ENCODE data around the gene ZNF578.
"Not testable (repeated sequence)": the region's sequence is repeated elsewhere in the genome, so short reads cannot be mapped to it uniquely, and the experiment has no call there.

ZNF578 gene

DNA sequence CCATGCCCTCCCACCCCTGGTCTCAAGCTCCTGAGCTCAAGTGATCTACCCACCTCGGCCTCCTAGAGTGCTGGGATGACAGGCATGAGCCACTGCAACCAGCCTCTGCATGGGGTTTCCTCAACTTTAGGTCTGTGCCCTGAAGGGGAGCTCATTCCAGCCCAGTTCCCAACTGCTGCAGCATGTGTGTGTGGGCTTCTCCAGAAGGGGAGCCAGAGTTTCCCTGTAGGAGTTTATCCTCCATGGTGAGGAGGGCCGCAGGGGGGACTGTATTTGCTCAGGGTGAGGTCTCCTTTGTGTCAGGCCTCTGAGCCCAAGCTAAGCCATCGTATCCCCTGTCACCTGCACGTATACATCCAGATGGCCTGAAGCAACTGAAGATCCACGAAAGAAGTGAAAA lies 62.8 kb downstream of the ZNF578 start:
- DNase-seq (ENCODE audit: low read depth) = no peak

DNA sequence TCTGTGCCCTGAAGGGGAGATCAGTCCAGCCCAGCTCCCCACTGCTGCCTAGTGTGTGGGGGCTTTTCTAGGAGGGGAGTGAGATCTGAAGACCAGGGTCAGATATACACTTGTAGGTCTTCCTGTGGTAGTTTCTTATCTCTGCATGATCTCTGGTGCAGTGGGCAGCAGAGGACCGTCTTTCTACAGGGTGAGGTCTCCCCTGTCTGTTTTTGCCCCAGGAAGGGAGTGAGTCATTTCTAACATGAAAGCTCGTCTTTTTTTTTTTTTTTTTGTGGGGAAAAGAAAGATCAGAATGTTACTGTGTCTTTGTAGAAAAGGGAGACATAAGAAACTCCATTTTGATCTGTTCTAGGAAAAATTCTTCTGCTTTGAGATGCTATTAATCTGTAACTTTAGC lies 65.3 kb downstream of the ZNF578 start:
- DNase-seq (ENCODE audit: low read depth) = no peak

DNA sequence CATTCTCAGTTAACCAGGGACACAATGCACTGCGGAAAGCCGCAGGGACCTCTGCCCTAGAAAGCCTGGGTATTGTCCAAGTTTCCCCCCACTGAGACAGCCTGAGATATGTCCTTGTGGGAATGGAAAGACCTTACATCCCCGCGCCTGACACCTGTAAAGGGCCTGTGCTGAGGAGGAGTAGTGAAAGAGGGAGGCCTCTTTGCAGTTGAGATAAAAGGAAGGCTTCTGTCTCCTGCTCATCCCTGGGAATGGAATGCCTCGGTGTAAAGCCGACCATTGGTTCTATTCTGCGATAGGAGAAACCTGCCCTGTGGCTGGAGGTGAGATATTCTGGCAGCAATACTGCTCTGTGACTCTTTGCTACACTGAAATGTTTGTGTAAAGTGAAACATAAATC lies 65.8 kb downstream of the ZNF578 start:
- not testable (repeated sequence) for DNase-seq (ENCODE audit: low read depth)

DNA sequence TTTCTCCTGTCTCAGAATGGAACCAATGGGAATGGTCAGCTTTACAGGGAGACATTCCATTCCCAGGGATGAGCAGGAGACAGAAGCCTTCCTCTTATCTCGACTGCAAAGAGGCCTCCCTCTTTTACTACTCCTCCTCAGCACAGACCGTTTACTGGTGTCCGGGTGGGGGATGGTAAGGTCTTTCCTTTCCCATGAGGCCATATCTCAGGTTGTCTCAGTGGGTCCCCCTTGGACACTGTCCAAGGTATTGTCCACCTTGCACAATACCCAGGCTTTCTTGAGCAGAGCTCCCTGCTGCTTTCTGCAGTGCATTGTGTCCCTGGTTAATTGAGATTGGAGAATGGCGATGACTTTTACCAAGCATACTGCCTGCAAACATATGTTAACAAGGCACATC lies 66.7 kb downstream of the ZNF578 start:
- DNase-seq (ENCODE audit: low read depth) = no peak

DNA sequence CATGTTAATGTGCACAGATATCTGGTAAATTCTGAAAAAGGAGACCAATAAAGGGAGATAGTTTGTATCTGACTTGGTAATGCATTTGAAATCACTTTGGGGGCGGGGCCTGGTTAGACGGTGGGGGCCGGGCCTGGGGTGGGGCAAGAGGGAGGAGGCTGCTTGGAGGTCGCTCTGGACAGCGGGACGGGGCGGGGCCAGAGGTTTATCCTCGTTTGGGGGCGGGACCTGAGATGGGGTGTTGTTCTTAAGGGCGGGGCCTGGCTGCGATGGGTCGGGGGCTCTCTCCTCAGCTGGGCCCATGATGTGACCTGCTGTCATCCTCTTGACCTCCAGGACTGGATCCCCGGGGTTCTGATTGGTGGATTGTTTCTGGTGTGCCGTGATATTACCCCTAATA lies 69.2 kb downstream of the ZNF578 start:
- no peak for DNase-seq (ENCODE audit: low read depth)

DNA sequence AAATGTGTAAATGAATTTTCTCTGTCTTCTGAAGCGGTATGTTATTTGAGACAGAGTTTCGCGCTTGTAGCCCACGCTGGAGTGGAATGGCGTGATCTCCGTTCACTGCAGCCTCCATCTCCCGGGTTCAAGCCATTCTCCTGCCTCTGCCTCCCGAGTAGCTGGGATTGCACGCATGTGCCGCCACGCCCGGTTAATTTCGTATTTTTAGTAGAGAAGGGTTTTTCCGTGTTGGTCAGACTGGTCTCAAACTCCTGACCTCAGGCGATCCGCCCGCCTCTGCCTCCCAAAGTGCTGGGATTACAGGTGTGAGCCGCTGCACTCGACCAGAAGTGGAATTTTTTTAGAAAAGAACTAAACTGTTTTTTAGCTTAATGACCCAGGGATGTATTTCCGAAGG lies 70.7 kb downstream of the ZNF578 start:
- DNase-seq (ENCODE audit: low read depth) = no peak

DNA sequence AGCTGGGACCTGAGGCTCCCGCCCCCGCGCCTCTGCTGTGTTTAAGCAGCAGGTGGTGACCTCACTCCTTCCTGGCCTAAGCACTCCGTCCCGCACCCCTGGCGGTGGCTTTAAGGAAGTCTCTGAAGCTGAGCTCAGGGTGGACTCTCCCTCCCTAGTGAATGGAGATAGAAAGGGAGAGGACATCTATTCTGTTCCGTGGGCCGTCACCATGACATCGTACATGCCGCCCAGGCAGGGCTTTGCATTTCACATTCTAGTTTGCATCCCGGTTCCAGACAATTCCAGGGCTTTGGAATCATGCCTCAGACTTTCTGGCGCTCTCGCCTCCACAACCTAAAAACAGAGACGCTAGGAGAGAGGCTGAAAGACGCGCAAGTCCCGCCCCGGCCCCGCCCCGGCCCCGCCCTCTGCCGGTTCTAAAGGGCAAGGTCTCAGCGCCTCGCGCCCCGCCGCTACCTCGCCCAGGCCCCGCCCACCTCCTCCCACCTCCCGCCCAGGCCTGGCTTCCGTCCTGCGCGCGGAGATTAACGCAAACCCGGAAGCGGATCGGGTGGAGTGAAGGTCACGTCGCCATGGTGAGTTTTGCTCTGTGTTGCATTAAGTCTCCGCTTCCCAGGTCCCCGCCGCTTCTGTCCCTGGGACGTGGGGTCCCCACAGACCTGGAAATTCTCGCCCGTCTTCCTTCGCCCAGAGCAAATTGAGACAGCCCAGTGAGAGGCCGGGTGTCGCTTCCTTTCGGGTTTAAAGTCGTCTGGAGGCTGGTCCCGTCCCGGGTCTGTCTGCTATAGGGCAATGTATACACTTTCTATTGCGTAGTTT lies 74.0 kb downstream of the ZNF578 start, which contains the start of gene ZNF808:
Gene ZNF808 (plus strand): TSS at position 535 of the 822 bp plus-strand sequence. CDS start 15,617 bp downstream, outside the sequence.
- peak; percentile 98 for DNase-seq (ENCODE audit: low read depth)

DNA sequence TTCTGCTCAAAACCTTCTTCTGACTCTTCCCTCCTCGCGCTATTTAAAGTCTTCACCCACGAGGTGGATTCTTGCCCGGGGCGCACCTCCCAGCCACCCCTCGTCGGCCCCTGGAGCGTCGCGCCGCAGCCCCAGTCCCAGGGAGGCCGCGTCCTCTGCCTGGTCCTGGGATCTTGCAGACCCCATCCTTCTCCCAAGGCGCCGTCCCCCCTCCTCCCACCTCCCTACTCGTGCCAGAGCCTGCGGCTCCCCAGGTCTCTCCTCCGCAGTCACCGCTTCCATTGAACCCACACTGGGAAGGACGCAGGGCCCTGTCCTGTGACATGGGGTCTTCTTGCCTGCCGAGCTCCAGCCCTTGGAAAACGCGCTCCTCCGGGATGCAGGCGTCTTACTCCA lies 74.6 kb downstream of the ZNF578 start:
- no peak for DNase-seq (ENCODE audit: low read depth)

DNA sequence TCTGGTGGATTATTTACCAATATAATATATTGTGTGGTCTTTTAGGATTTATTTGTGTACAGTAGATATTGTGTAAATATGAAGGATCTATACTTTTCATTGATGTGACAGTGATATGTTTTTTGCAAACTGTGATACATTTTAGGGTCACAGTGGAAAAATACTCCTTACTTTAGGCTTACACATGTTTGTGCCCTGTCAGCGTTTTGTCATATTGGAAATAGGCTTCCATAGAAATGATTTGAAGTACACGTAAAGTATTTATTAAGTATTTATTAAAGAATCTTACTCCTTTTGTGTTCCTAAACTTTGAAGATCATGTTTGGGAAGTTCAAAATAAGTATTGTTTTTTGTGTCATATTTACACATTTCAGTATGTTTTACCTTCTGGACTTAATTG lies 79.1 kb downstream of the ZNF578 start:
- no peak for DNase-seq (ENCODE audit: low read depth)

DNA sequence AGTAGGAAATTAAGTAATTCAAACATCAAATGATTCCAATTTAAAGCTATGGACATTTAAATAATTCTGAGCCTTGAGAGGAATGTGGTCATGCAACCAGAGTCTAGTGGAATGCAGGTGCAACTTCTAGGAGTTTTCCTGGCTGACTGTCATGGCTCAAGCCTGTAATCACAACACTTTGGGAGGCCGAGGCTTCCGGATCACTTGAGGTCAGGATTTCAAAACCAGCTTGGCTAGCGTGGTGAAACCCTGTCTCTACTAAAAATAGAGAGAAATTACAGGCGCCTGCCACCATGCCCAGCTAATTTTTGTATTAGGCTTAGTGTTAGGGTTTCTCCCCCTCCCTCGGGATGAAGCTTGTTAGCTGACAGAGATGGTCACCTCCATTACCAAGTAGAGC lies 80.5 kb downstream of the ZNF578 start:
- no peak for DNase-seq (ENCODE audit: low read depth)

DNA sequence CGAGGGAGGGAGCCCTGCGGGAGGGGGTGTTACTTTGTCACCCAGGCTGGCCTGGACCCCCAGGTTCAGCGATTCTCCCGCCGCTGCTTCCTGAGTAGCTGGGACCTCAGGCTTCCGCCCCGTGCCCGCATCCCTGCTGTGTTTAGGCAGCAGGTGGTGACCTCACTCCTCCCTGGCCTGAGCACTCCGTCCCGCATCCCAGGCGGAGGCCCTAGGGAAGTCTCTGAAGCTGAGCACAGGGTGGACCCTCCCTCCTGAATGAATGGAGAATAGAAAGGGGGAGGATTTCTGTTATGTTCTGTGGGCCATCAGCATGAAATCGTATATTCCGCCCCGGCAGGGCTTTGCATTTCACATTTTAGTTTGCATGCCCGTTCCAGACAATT lies 82.0 kb downstream of the ZNF578 start:
- DNase-seq (ENCODE audit: low read depth) = not testable (repeated sequence)

DNA sequence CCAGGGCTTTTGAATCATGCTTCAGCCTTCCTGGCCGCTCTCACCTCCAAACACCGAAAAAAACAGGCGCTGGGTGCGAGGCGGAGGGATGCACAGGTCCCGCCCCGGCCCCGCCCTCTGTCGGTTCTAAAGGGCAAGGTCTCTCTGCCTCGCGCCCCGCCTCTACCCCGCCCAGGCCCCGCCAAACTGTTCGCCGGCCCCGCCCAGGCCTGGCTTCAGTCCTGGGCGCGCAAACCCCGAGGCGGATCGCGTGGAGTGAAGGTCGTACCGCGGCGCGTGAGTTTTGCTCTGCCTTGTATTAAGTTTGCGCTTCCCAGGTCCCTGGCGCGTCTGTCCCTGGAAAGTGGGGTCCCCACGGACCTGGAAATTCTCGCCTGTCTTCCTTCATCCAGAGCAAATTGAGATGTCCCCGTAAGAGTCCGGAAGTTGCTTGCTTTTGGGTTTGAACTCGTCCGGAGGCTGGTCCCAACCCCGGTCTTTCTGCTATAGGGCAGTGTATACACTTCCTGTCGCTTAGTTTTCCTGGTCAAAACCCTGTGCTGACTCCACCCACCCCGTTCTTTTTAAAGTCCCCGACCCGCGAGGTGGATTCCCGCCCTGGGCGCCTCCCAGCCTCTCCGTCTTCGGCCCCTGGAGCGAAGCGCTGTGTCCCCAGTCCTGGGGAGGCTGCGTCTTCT lies 82.6 kb downstream of the ZNF578 start:
- peak; percentile 87 for DNase-seq (ENCODE audit: low read depth)

DNA sequence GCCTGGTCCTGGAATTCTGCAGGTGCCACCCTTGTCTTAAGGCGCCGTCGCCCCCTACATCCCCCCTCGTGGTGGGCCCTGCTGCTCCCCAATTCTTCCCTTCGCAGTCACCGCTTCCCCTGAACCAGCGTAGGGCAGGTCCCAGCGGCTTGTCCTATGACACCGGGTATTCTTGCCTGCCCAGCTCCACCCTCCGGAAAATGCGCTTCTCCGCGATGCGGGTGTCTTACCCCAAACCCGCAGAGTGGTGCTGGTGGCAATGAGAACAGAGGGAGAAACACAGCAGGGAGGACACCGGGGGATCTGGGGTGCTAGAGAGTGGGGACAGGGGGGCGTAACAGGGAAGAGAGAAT lies 83.1 kb downstream of the ZNF578 start:
- DNase-seq (ENCODE audit: low read depth) = peak; percentile 11

DNA sequence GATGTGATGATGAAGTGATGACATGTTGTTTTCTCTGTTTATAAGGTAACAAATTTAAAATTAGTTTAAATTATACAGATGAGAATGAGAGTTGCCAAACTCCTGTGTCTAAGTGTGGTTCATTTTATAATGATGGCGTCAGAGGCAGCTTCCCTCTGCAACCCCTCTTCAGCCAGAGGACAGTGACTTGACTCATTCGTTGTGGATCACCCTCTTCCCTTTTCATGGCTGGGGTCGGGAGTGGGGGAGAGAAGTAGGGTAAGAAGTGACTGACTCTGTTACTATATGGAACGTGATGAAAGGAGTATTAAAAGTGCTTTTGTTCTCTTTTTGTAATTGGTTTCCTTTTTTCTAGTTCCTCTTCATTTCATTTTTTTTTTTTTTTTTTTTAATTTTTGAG lies 85.5 kb downstream of the ZNF578 start:
- DNase-seq (ENCODE audit: low read depth) = not testable (repeated sequence)

DNA sequence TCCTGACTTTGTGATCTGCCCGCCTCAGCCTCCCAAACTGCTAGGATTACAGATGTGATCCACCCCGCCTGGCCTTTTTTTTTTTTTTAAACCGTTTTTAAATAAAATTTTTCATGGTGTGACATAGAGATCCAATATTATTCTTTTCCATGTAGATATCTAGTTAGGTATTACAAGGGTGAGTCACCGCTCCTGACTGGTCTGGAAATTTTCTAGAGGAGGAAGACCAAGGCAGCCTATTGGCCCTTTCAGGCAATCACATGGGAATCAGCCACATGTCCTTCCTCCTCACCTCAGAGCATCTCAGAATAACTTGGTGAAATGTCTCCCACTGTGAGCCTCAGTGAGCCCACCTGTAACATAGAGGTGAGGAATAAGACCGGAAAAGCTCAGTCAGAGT lies 87.8 kb downstream of the ZNF578 start:
- DNase-seq (ENCODE audit: low read depth) = not testable (repeated sequence)

DNA sequence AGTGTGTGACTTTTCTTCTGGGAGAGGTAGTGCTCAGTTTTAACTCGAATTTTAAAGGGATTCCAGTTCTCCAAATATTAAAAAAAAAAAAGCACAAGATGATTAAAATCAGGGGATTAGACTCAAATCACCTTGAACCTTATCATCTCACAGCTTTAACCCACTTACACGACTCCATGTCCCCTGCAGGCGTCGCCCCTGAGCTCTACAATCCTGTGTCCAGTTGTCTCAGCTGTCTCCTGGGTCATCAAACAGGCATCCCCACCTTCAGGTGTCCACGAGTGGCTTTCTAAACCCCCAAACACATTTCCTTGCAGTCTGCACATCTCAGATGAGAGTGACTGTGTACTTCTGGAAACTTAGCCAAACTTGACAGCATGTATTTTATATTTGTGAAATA lies 88.3 kb downstream of the ZNF578 start:
- no peak for DNase-seq (ENCODE audit: low read depth)

DNA sequence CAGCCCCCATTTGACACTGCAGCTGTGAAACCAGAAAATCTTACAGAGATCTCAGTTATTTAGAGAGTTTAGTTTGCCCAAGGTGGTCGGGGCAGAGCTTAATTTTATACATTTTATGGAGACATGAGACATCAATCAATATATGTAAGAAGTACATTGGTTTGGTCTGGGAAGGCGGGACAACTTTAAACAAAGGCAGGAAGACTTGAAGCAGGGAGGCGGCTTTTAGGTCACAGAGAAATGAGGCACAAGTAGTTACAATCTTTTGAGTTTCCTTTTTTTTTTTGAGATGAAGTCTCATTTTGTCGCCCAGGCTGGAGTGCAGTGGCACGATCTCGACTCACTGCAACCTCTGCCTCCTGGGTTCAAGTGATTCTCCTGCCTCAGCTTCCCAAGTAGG lies 89.2 kb downstream of the ZNF578 start:
- DNase-seq (ENCODE audit: low read depth) = not testable (repeated sequence)

DNA sequence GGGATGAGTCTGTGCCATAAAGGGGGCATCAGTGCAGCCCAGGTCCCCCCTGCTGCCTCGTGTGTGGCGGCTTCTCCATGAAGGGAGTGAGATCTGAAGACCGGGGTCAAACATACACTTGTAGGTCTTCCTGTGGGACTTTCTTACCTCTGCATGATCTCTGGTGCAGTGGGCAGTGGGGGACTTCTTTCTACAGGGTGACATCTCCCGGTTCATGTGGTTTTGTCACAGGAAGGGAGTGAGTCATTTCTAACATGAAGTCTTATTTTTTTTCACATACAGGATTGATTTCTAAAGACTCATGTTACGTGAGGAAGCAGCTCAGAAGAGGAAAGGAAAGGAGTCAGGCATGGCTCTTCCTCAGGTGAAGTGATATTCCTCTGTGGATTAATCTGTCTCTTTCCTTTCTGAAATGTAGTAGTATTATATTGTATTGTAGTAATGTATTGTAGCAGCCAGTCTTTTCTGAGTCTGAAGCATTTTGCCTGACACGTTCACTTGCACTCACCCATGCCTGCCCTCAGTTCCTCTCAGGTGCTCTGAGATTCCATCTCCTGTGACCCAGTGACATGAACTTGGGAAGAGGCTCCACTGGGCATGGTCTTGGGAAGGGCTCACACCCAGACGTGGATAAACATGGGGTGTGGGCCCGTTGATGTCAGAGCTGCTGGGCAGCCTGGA lies 89.8 kb downstream of the ZNF578 start:
- DNase-seq (ENCODE audit: low read depth) = no peak

DNA sequence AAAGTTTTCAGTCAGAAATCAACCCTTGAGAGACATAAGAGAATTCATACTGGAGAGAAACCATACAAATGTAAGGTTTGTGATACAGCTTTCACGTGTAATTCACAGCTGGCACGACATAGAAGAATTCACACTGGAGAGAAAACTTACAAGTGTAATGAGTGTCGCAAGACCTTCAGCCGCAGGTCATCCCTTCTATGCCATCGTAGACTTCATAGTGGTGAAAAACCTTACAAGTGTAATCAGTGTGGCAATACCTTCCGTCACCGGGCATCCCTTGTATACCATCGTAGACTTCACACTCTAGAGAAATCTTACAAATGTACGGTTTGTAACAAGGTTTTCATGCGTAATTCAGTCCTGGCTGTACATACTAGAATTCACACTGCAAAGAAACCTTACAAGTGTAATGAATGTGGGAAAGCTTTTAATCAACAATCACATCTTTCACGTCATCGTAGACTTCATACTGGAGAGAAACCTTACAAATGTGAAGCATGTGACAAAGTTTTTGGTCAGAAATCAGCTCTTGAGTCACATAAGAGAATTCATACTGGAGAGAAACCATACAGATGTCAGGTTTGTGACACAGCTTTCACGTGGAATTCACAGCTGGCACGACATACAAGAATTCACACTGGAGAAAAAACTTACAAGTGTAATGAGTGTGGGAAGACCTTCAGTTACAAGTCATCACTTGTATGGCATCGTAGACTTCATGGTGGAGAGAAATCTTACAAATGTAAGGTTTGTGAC lies 101.0 kb downstream of the ZNF578 start:
- no peak for DNase-seq (ENCODE audit: low read depth)

DNA sequence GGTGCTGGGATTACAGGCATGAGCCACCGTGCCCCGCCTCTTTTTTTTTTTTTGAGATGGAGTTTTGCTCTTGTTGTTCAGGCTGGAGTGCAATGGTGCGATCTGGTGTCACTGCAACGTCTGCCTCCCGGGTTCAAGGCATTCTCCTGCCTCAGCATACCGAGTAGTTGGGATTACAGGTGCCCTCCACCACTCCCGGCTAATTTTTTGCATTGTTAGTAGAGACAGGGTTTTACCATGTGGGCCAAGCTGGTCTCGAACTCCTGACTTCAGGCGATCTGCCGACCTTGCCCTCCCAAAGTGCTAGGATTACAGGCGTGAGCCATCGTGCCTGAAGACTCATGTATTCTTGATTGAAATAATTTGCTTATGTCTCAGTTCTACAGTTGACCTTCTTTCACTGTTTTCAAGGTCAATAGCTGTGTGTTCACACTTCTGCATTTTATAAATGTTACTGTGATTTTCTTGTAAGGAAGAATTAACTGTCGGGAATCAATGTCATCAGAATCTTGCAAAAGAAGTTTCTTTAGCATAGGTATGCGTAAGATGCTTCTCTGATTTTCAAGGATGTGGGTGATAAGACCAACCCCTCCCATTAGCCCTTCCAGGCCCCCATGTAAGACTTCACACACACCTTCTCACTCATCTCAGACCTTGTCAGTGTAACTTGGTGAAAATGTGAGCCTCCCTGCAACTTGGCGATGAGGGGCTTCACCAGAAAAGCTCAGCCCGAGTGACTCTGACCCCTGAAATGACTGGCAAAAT lies 104.1 kb downstream of the ZNF578 start:
- DNase-seq (ENCODE audit: low read depth) = no peak

DNA sequence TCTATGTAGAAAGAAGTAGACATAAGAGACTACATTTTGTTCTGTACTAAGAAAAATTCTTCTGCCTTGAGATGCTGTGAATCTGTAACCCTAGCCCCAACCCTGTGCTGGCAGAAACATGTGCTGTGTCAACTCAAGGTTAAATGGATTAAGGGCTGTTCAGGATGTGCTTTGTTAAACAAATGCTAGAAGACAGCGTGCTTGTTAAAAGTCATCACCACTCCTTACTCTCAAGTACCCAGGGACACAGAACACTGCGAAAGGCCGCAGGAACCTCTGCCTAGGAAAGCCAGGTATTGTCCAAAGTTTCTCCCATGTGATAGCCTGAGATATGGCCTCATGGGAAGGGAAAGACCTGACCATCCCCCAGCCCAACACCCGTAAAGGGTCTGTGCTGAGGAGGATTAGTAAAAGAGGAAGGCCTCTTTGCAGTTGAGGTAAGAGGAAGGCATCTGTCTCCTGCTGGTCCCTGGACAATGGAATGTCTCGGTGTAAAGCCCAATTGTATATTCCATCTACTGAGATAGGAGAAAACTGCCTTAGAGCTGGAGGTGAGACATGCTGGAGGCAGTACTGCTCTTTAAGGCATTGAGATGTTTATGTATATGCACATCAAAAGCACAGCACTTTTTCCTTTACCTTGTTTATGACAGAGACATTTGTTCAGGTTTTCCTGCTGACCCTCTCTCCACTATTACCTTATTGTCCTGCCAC lies 105.5 kb downstream of the ZNF578 start:
- not testable (repeated sequence) for DNase-seq (ENCODE audit: low read depth)

Measured in activated T-helper 9 cell treated with anti-CD3 and anti-CD28 coated beads, Interleukin-2, amount 50 U/mL, for 16 hours (primary cell).